ENCODE data around the gene HOXD1.

HOXD1 gene

DNA sequence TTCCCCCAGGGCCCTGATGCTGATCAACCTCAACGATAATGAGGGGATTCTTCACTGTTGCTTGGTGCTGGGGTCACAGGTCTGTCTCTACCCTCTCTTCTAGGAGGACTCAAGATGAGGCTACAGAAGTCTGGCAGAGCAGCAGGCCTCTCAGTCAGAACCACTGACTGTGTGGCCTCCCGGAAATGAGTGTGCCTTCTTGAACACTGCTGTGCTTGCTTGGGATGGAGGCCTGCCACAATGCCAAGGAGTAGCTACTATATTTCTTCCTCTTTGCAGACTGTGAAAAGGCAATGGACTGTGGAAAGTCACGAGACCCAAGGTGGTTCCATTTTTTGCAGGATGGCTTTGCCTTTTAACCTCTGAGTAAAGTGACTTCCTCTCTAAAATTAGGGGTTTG lies 5.8 kb upstream of the HOXD1 start:
- no peak for DNase-seq (ENCODE audit: low spot score)
- TF ChIP-seq, protein P1, sequence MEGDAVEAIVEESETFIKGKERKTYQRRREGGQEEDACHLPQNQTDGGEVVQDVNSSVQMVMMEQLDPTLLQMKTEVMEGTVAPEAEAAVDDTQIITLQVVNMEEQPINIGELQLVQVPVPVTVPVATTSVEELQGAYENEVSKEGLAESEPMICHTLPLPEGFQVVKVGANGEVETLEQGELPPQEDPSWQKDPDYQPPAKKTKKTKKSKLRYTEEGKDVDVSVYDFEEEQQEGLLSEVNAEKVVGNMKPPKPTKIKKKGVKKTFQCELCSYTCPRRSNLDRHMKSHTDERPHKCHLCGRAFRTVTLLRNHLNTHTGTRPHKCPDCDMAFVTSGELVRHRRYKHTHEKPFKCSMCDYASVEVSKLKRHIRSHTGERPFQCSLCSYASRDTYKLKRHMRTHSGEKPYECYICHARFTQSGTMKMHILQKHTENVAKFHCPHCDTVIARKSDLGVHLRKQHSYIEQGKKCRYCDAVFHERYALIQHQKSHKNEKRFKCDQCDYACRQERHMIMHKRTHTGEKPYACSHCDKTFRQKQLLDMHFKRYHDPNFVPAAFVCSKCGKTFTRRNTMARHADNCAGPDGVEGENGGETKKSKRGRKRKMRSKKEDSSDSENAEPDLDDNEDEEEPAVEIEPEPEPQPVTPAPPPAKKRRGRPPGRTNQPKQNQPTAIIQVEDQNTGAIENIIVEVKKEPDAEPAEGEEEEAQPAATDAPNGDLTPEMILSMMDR (IDR thresholded peaks at IDR 0.05): no peak
- Histone ChIP-seq H3K27ac (no peak overlapping the region), H3K4me3 (no peak overlapping the region)

DNA sequence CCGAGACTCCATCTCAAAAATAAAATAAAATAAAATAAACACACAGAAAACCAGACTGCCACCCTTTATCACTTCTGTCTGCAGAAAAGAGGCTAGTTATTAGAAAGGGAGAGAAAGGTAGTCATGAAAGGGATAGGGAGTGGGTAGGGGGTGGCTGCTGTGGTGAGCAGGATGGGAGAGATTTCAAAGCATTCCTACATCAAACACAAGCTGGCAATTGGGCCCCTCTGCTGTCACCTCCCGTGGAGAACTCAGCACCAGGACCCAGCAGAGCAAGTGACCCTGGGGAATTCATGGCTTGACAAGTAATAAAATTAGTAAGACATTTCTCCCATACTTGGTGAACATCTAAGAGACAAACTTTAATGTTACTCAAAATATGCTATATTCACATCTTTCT lies 3.7 kb upstream of the HOXD1 start:
- Histone ChIP-seq H3K4me3 (no peak overlapping the region), H3K27ac (no peak overlapping the region)
- TF ChIP-seq, protein P1 (IDR thresholded peaks at IDR 0.05): no peak
- DNase-seq (ENCODE audit: low spot score): no peak

DNA sequence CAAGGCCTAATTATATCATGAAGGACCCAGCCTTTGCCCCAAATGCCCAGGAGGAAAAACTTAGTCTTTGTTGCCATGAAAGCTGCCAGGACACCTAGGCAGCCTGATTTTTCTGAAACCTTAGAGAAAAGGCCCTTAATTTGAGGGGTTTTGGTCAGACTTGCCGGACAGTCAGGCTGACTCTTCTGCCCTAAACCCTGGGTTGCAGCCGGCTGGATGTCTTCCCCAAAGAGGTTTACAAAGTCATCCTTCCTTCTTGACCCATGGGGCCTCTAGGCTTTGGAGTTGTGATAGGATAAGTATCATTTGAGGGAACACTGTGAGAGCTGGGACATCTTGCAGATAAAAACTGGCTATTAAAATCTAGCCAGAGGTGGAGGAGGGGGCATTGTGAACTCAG lies 2.4 kb upstream of the HOXD1 start:
- TF ChIP-seq, protein P1 (IDR thresholded peaks at IDR 0.05): no peak
- no peak for DNase-seq (ENCODE audit: low spot score)
- no peak overlapping the region for H3K4me3 ChIP-seq
- H3K27ac ChIP-seq: no peak overlapping the region

DNA sequence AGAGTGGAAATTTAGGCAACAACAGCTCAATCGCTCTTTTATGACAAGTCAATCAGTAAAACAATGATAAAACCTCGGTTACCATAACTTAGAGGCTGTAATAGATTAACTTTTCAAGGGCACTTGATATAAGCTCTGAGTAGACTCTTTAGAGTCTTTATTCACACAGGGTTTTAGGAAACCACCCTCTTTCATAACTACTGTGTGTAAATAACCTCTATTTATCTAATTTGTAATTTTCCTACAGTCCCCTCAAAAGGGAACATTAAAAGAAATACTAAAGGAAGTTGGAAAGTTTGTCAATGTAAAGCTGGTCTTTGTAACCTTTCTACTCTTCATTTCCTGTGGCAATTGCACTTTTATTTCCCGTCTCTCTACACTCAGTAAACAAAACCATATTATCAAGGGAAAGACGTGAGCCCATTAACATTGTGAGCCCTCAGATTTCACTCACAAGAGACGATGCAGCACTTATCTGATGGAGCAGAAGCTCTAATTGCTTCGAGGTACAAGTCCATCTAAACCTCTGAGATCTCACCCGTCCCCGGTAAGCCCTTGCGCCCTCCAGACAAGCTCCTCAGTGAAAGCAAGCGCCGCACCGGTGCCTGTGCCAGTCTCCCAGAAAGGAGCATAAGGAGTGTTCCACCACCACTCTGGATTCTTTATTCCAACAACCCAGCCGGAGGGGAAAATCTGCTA lies 1.1 kb upstream of the HOXD1 start:
- DNase-seq (ENCODE audit: low spot score): no peak
- TF ChIP-seq, protein P1 (IDR thresholded peaks at IDR 0.05): no peak
- Histone ChIP-seq H3K27ac (no peak overlapping the region), H3K4me3 (peak overlapping the region; percentile 88)

DNA sequence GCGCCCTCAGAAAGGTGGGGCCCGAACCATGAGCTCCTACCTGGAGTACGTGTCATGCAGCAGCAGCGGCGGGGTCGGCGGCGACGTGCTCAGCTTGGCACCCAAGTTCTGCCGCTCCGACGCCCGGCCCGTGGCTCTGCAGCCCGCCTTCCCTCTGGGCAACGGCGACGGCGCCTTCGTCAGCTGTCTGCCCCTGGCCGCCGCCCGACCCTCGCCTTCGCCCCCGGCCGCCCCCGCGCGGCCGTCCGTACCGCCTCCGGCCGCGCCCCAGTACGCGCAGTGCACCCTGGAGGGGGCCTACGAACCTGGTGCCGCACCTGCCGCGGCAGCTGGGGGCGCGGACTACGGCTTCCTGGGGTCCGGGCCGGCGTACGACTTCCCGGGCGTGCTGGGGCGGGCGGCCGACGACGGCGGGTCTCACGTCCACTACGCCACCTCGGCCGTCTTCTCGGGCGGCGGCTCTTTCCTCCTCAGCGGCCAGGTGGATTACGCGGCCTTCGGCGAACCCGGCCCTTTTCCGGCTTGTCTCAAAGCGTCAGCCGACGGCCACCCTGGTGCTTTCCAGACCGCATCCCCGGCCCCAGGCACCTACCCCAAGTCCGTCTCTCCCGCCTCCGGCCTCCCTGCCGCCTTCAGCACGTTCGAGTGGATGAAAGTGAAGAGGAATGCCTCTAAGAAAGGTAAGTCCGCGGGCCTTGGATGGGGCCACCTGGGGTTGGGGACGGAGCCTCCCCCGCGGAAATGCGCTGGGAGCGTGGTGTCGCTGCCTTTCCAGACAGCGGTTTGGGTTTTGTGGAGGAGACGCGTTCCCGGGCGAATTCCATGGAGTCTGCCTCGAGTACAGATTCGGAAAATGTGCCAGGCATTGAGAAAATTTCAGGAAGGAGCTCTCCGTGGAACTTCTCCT lies 559 bp downstream of the HOXD1 start:
- TF ChIP-seq, protein P1 (IDR thresholded peaks at IDR 0.05): no peak
- Histone ChIP-seq H3K4me3 (peak overlapping the region; percentile 88), H3K27ac (no peak overlapping the region)
- DNase-seq (ENCODE audit: low spot score): no peak

DNA sequence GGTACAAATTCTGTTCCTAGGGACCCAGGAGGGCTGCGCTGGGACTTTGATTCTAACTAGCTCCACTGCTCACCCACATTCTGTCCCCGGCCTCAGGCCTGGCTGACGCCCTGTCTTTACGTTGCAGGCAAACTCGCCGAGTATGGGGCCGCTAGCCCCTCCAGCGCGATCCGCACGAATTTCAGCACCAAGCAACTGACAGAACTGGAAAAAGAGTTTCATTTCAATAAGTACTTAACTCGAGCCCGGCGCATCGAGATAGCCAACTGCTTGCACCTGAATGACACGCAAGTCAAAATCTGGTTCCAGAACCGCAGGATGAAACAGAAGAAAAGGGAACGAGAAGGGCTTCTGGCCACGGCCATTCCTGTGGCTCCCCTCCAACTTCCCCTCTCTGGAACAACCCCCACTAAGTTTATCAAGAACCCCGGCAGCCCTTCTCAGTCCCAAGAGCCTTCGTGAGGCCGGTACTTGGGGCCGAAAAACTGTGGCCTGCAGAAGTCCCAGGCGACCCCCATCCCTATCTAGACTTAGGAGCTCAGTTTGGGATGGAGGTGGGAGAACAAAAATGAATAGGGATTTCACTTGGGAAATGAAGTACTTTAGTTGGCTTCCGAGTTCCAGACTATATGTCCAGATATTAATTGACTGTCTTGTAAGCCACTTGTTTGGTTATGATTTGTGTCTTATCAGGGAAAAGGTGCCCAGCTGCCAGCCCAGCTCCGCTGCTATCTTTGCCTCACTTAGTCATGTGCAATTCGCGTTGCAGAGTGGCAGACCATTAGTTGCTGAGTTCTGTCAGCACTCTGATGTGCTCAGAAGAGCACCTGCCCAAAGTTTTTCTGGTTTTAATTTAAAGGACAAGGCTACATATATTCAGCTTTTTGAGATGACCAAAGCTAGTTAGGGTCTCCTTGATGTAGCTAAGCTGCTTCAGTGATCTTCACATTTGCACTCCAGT lies 1.5 kb downstream of the HOXD1 start:
- H3K4me3 ChIP-seq: peak overlapping the region; percentile 88
- TF ChIP-seq, protein P1 (IDR thresholded peaks at IDR 0.05): no peak
- H3K27ac ChIP-seq: no peak overlapping the region
- no peak for DNase-seq (ENCODE audit: low spot score)

Data from coronary artery (tissue), 2 donors.